ENCODE measurements around the gene MCF2L2.

DNA sequence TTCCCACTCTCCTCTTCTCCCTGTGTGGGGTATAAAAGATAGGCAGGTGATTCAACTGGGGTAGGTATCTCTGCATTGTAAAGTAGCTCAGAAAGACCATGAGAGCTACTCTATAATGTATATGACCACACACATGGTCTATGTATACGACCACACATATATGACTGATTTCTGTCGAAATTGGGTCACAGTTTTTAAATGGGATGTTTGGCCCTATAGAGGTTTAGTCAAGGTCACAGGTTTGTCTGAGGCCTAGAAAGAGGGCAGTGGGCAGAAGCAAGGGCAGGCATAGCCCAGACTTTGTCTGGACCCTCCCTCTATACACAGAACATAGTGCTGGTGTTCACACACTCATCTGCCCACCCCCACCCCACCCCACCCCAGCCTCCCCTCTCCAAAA is 270.3 kb downstream of the MCF2L2 start:
- TF ChIP-seq, protein P1, sequence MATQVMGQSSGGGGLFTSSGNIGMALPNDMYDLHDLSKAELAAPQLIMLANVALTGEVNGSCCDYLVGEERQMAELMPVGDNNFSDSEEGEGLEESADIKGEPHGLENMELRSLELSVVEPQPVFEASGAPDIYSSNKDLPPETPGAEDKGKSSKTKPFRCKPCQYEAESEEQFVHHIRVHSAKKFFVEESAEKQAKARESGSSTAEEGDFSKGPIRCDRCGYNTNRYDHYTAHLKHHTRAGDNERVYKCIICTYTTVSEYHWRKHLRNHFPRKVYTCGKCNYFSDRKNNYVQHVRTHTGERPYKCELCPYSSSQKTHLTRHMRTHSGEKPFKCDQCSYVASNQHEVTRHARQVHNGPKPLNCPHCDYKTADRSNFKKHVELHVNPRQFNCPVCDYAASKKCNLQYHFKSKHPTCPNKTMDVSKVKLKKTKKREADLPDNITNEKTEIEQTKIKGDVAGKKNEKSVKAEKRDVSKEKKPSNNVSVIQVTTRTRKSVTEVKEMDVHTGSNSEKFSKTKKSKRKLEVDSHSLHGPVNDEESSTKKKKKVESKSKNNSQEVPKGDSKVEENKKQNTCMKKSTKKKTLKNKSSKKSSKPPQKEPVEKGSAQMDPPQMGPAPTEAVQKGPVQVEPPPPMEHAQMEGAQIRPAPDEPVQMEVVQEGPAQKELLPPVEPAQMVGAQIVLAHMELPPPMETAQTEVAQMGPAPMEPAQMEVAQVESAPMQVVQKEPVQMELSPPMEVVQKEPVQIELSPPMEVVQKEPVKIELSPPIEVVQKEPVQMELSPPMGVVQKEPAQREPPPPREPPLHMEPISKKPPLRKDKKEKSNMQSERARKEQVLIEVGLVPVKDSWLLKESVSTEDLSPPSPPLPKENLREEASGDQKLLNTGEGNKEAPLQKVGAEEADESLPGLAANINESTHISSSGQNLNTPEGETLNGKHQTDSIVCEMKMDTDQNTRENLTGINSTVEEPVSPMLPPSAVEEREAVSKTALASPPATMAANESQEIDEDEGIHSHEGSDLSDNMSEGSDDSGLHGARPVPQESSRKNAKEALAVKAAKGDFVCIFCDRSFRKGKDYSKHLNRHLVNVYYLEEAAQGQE (IDR thresholded peaks at IDR 0.05; ENCODE audit: insufficient read depth in 1 of 2, low read depth in 2 of 2, low read length in 2 of 2): no peak
- TF ChIP-seq POLR2AphosphoS5 (IDR thresholded peaks at IDR 0.05; ENCODE audit: low read depth, low read length) (no peak), SIN3A (IDR thresholded peaks at IDR 0.05; ENCODE audit: borderline replicate concordance, insufficient read depth, low read length) (no peak), TAF1 (IDR thresholded peaks at IDR 0.05; ENCODE audit: borderline replicate concordance, insufficient read depth, low read length) (no peak), FOXP2 (optimal IDR thresholded peaks at IDR 0.05; ENCODE audit: borderline replicate concordance, extremely low read depth, extremely low read length, insufficient read depth) (no peak)

Measured in PFSK-1 (cell line).